ENCODE results near the gene IL2RA. TPM values are rescaled to one million over a fixed set of nuclear protein-coding genes. Genes with fewer than 3 reads are reported as not detected.

The IL2RA gene
- total and polyA plus RNA-seq, 10 of the 15 experiments (the other 5 are each of a cell fraction or from before 2014, with no cell fraction given) = 2.2 to 6.0 (median 4.9) TPM

- H4K20me1 ChIP-seq (ENCODE audit: control insufficient read depth, insufficient read depth) = no peaks in the 10 kb centered on the region; the same call in 1 of the 2 replicates
Measured at GRCh38 chr10:5968681-5969453, 93.3 kb downstream of the IL2RA start.

More at GRCh38 chr10:5968681-5969453, 93.3 kb downstream of the IL2RA start:
- no peaks in the 10 kb centered on the region for H3K9me3 ChIP-seq (replicated peaks; ENCODE audit: control insufficient read depth, insufficient read depth, low read length)
- TF ChIP-seq ZZZ3 (IDR thresholded peaks at IDR 0.05; ENCODE audit: control insufficient read depth, insufficient read length, low read depth) = no peak
- no peak for TF ChIP-seq NR2C2 (IDR thresholded peaks at IDR 0.05; ENCODE audit: borderline replicate concordance, control insufficient read depth, insufficient read length, low read depth)
- no peak for TF ChIP-seq REST (IDR thresholded peaks at IDR 0.05; ENCODE audit: low read depth, low read length)
- TF ChIP-seq RAD21 (IDR thresholded peaks at IDR 0.05; ENCODE audit: insufficient read depth, low read depth, low read length) = no peak
- TF ChIP-seq ZNF622 (IDR thresholded peaks at IDR 0.05) = no peak
- no peak for TF ChIP-seq MXI1 (IDR thresholded peaks at IDR 0.05; ENCODE audit: low read depth, low read length)
- no peak for TF ChIP-seq EZH2 (IDR thresholded peaks at IDR 0.05; ENCODE audit: borderline replicate concordance, control insufficient read depth, low read depth, low read length)
- TF ChIP-seq SPI1 (IDR thresholded peaks at IDR 0.05; ENCODE audit: borderline replicate concordance, insufficient read depth, low read depth, low read length) = no peak
- no peak for TF ChIP-seq RUNX3 (IDR thresholded peaks at IDR 0.05; ENCODE audit: low read length)
- no peak for TF ChIP-seq POLR2AphosphoS2 (IDR thresholded peaks at IDR 0.05; ENCODE audit: low read depth, low read length)
- TF ChIP-seq YBX1 (IDR thresholded peaks at IDR 0.05) = no peak
- no peak for TF ChIP-seq POU2F2 (IDR thresholded peaks at IDR 0.05; ENCODE audit: borderline replicate concordance, low read depth, low read length)
- no peak for TF ChIP-seq CHD1 (IDR thresholded peaks at IDR 0.05; ENCODE audit: low read depth, low read length)
- TF ChIP-seq SREBF2 (IDR thresholded peaks at IDR 0.05; ENCODE audit: low read length) = no peak
- TF ChIP-seq EP300 (IDR thresholded peaks at IDR 0.05; ENCODE audit: borderline replicate concordance in 1 of 2, control insufficient read depth in 1 of 2, low read depth in 2 of 2, low read length in 2 of 2) = no peak
- TF ChIP-seq JUND (IDR thresholded peaks at IDR 0.05; ENCODE audit: low read depth, low read length) = no peak
- no peak for TF ChIP-seq IRF4 (IDR thresholded peaks at IDR 0.05; ENCODE audit: low read depth, low read length)
- TF ChIP-seq TCF7 (IDR thresholded peaks at IDR 0.05; ENCODE audit: borderline replicate concordance) = no peak
- TF ChIP-seq USF1 (IDR thresholded peaks at IDR 0.05; ENCODE audit: borderline replicate concordance, extremely low read length, insufficient read depth, low read depth, low read length) = no peak
- no peak overlapping the region for H3K4me2 ChIP-seq (ENCODE audit: control insufficient read depth, insufficient read depth)
- FAIRE-seq (no peak), ATAC-seq (no peak), DNase-seq (ENCODE audit: low read depth, low spot score) (no peak)
- no peak overlapping the region for H2AFZ ChIP-seq (ENCODE audit: control insufficient read depth, low read depth, low read length)
- SMC1A ChIA-PET (ENCODE audit: uncharacterized antibody, unreplicated experiment) = interaction anchor here (1.1 to 1.4 kb wide), 2 partner anchors 8 to 32 kb away, joined by 4 read pairs; no protein-coding TSS in a partner anchor
- intact Hi-C loops (cut with micrococcal nuclease; ENCODE audit: unreplicated experiment) = no loop called here
- in situ Hi-C loops (cut with MboI) = no loop called here
- CTCF ChIA-PET = interaction anchor here (2.9 kb wide), 1 partner anchor 45 kb away, joined by 7 read pairs; no protein-coding TSS in a partner anchor
- H3K4me1 ChIP-seq (ENCODE audit: control insufficient read depth, insufficient read depth, low read length) = peaks cover 12% of the 10 kb centered on the region
- POLR2A ChIA-PET = no interaction called here
- no peaks in the 10 kb centered on the region for H3K27me3 ChIP-seq (replicated peaks in 1 of 2; ENCODE audit: control insufficient read depth in 2 of 2, insufficient read depth in 2 of 2, low read length in 1 of 2)
- no peak overlapping the region for H3K9ac ChIP-seq (ENCODE audit: control insufficient read depth, insufficient read depth, low read length)
- BruUV-seq (replicated peaks) = no TSS peak
- no peak overlapping the region for H3K4me3 ChIP-seq
- H3K27ac ChIP-seq (ENCODE audit: control insufficient read depth, insufficient read depth) = no peak overlapping the region
- WGBS (ENCODE audit: insufficient coverage, insufficient replicate concordance, low lambda C conversion rate, missing lambda C conversion rate) = 97% methylated on average over 9 of the region's 9 CpGs
- RAD21 ChIA-PET (ENCODE audit: unreplicated experiment) = interaction anchor here (0.5 kb wide), 1 partner anchor 433 kb away, joined by 4 read pairs; no protein-coding TSS in a partner anchor
- H3K36me3 ChIP-seq (ENCODE audit: control insufficient read depth in 2 of 2, insufficient read depth in 2 of 2, low read length in 1 of 2) = peaks cover 1 to 5% of the 10 kb centered on the region in 2 experiments; a peak in 3 of 4 replicates
- H3K79me2 ChIP-seq (ENCODE audit: control insufficient read depth, insufficient read depth, low read length) = peaks cover 43% of the 10 kb centered on the region
